K562 (cell line): ENCODE data around the gene TAAR9. TPM values are rescaled to one million over a fixed set of nuclear protein-coding genes. Genes with fewer than 3 reads are reported as not detected.

Experiments
- ADNP ChIP-seq: fragments of 200-800 bp; sonication (Bioruptor generic); IDR thresholded peaks from 2 replicates; pipeline ENCODE4 v1.6.1; 2016; ENCODE audit warnings: missing genetic modification characterization, missing compliant biosample characterization
- ATF4 ChIP-seq: fragments of 450-650 bp; formaldehyde crosslinking; IDR thresholded peaks from 2 replicates; pipeline ENCODE4 v1.4.0; 2022; ENCODE audit warnings: mild to moderate bottlenecking, moderate library complexity
- BRD4 ChIP-seq: fragments of 200-600 bp; sonication (generic); IDR thresholded peaks from 2 replicates; pipeline ENCODE4 v1.6.1; 2017; ENCODE audit warnings: inconsistent platforms
- CBFA2T3 ChIP-seq: fragments of 450-650 bp; IDR thresholded peaks from 2 replicates; pipeline ENCODE4 v1.6.1; 2017
- CBX5 ChIP-seq: IDR thresholded peaks from 2 replicates; pipeline ENCODE4 v1.6.1; 2014; ENCODE audit warnings: low read depth, borderline replicate concordance
- CEBPB ChIP-seq: fragments of 450-650 bp; IDR thresholded peaks from 2 replicates; pipeline ENCODE4 v1.6.1; 2016; ENCODE audit warnings: missing genetic modification characterization, missing compliant biosample characterization
- CTBP1 ChIP-seq: fragments of 450-650 bp; IDR thresholded peaks from 2 replicates; pipeline ENCODE4 v1.6.1; 2016; ENCODE audit warnings: borderline replicate concordance
- DNMT1 ChIP-seq: fragments of 450-650 bp; IDR thresholded peaks from 2 replicates; pipeline ENCODE4 v1.6.1; 2016; ENCODE audit warnings: antibody characterized with exemption, mild to moderate bottlenecking
- ELK1 ChIP-seq: sonication (generic); formaldehyde crosslinking; IDR thresholded peaks from 2 replicates; pipeline ENCODE4 v1.8.1; 2022; ENCODE audit warnings: missing genetic modification reagents
- ETV5 ChIP-seq: sonication (generic); formaldehyde crosslinking; IDR thresholded peaks from 2 replicates; pipeline ENCODE4 v1.4.0; 2020; ENCODE audit warnings: low read depth, mild to moderate bottlenecking, missing genetic modification reagents
- HMBOX1 ChIP-seq: sonication (generic); IDR thresholded peaks from 2 replicates; pipeline ENCODE4 v1.6.1; 2016
- LARP7 ChIP-seq: fragments of 450-650 bp; IDR thresholded peaks from 2 replicates; pipeline ENCODE4 v1.6.1; 2016
- NCOR1 ChIP-seq: fragments of 450-650 bp; IDR thresholded peaks from 2 replicates; pipeline ENCODE4 v1.6.1; 2016; ENCODE audit warnings: mild to moderate bottlenecking, moderate library complexity
- NRF1 ChIP-seq, 2 experiments: fragments of 450-650 bp; IDR thresholded peaks in 1 of 2; conservative IDR thresholded peaks in 1 of 2; 2 replicates each; pipeline ENCODE4 v1.6.1; 2014; ENCODE audit warnings: mild to moderate bottlenecking in 2 of 2
- RBM17 ChIP-seq: fragments of 200-400 bp; formaldehyde crosslinking; IDR thresholded peaks from 2 replicates; pipeline ENCODE4 v1.6.1; 2017; ENCODE audit warnings: low read depth, mild to moderate bottlenecking, low read length, borderline replicate concordance
- RHOXF2B ChIP-seq: fragments of 250-450 bp; sonication (Bioruptor Pico); conservative IDR thresholded peaks from 2 replicates; pipeline ENCODE4 v1.5.1; 2021
- TFAP4 ChIP-seq: sonication (generic); formaldehyde crosslinking; IDR thresholded peaks from 2 replicates; pipeline ENCODE4 v1.8.0; 2022; ENCODE audit warnings: missing genetic modification reagents, mild to moderate bottlenecking, moderate library complexity, borderline replicate concordance
- TRIM24 ChIP-seq, 2 experiments: fragments of 450-650 bp; IDR thresholded peaks; 2 replicates each; pipeline ENCODE4 v1.6.1; 2016
- ZKSCAN8 ChIP-seq: fragments of 200-800 bp; sonication (Bioruptor generic); IDR thresholded peaks from 2 replicates; pipeline ENCODE4 v1.6.1; 2016; ENCODE audit warnings: missing genetic modification characterization, missing compliant biosample characterization
- ZNF121 ChIP-seq: sonication (generic); formaldehyde crosslinking; conservative IDR thresholded peaks from 2 replicates; pipeline ENCODE4 v1.8.0; 2022; ENCODE audit warnings: missing genetic modification reagents
- ZNF354B ChIP-seq: fragments of 250-450 bp; sonication (Bioruptor Pico); IDR thresholded peaks from 2 replicates; pipeline ENCODE4 v1.4.0; 2020
- ZNF41 ChIP-seq: fragments of 250-450 bp; sonication (Bioruptor Pico); conservative IDR thresholded peaks from 2 replicates; pipeline ENCODE4 v1.4.0; 2020; ENCODE audit warnings: mild to moderate bottlenecking
- ZNF431 ChIP-seq: sonication (generic); formaldehyde crosslinking; IDR thresholded peaks from 2 replicates; pipeline ENCODE4 v1.8.0; 2022; ENCODE audit warnings: mild to moderate bottlenecking, missing genetic modification reagents
- ZNF780A ChIP-seq: fragments of 250-450 bp; sonication (Bioruptor Pico); IDR thresholded peaks from 2 replicates; pipeline ENCODE4 v1.5.0; 2021; ENCODE audit warnings: mild to moderate bottlenecking
- ZZZ3 ChIP-seq: fragments of 450-650 bp; IDR thresholded peaks from 2 replicates; pipeline ENCODE4 v1.6.1; 2016; ENCODE audit warnings: antibody characterized with exemption, mild to moderate bottlenecking, moderate library complexity
- polyA plus RNA-seq, 8 experiments: library from polyadenylated mRNA; depleted of rRNA in 4 of 8; stranded (reverse) in 5 of 8; unstranded in 3 of 8; fragments of >200 nt; fragmentation: Nextera tagmentation in 2 of 8; fragmentation: Illumina TruSeq in 1 of 8; extraction: Ambion mirVana in 2 of 8; extraction: Trizol in 1 of 8; gene quantifications; 2 replicates each; pipeline versions ENCODE4 v1.2.1 to v1.2.3, GENCODE V29; 2011 to 2014; ENCODE audit warnings: inconsistent platforms in 1 of 8, missing spikeins in 1 of 8
- total RNA-seq, 7 experiments: library from RNA; depleted of rRNA in 6 of 7; stranded (reverse); fragments of >200 nt in 6 of 7; fragmentation: Illumina TruSeq in 2 of 7; extraction: Trizol in 2 of 7; gene quantifications; 2 replicates each; pipeline versions ENCODE4 v1.2.1 to v1.2.3, GENCODE V29; 2011 to 2021; ENCODE audit warnings: low replicate concordance in 1 of 7
- TF ChIP-seq, protein P1 (sequence below): IDR thresholded peaks from 2 replicates; pipeline ENCODE4 v1.6.1; 2014; ENCODE audit warnings: antibody characterized with exemption

TAAR9 gene
- total and polyA plus RNA-seq, 9 of the 15 experiments (the other 6 are each of a cell fraction or from before 2014, with no cell fraction given), result not detected

- TF ChIP-seq, protein P1, sequence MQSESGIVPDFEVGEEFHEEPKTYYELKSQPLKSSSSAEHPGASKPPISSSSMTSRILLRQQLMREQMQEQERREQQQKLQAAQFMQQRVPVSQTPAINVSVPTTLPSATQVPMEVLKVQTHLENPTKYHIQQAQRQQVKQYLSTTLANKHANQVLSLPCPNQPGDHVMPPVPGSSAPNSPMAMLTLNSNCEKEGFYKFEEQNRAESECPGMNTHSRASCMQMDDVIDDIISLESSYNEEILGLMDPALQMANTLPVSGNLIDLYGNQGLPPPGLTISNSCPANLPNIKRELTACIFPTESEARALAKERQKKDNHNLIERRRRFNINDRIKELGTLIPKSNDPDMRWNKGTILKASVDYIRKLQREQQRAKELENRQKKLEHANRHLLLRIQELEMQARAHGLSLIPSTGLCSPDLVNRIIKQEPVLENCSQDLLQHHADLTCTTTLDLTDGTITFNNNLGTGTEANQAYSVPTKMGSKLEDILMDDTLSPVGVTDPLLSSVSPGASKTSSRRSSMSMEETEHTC, result no peak
- TF ChIP-seq ZKSCAN8 (CRISPR knock-in tag) (no peak), TRIM24 (IDR thresholded peaks at IDR 0.05) (no peak), ZNF780A (CRISPR knock-in tag) (no peak), RBM17 (no peak), ELK1 (no peak), ZZZ3 (no peak), LARP7 (no peak), ETV5 (CRISPR knock-in tag) (0 out of 2 replicates have a peak, but pooled peaks have one; percentile 45), ZNF41 (no peak), CBFA2T3 (peak; percentile 74), NRF1 (conservative IDR thresholded peaks at IDR 0.05 in 1 of 2, IDR thresholded peaks at IDR 0.05 in 1 of 2) (peak; percentile 96 to 97), CTBP1 (peak; percentile 77), CBX5 (no peak), BRD4 (no peak), NCOR1 (no peak), CEBPB (tag) (no peak), TFAP4 (peak; percentile 98), RHOXF2B (CRISPR knock-in tag) (no peak), DNMT1 (no peak), HMBOX1 (no peak; the same call in 1 of the 2 replicates), ZNF121 (no peak), ATF4 (CRISPR knock-in tag) (no peak), ZNF431 (0 out of 2 replicates have a peak, but pooled peaks have one; percentile 37), ZNF354B (CRISPR knock-in tag) (no peak), ADNP (tag) (no peak)
Measured at GRCh38 chr6:132512638-132513632, 25.1 kb upstream of the TAAR9 start, which contains the start of gene STX7 (continued).
